IPS-15b (cell line): ENCODE results near the gene CCDC88C.

ENCODE experiments used
- H3K27me3 ChIP-seq: one replicate; pipeline ENCODE4 v1.6.1; 2013; ENCODE audit warnings: low read length; ENCODE audit not compliant: control insufficient read depth, insufficient read depth
- H3K36me3 ChIP-seq: one replicate; pipeline ENCODE4 v1.6.1; 2013; ENCODE audit warnings: low read length; ENCODE audit not compliant: control insufficient read depth, insufficient read depth
- H3K4me1 ChIP-seq: one replicate; pipeline ENCODE4 v1.6.1; 2013; ENCODE audit warnings: mild to moderate bottlenecking, low read length; ENCODE audit not compliant: control insufficient read depth, insufficient read depth
- H3K4me3 ChIP-seq: one replicate; pipeline ENCODE4 v1.5.1; 2013; ENCODE audit warnings: low read depth, low read length
- H3K9ac ChIP-seq: one replicate; pipeline ENCODE4 v1.6.1; 2013; ENCODE audit warnings: low read depth, mild to moderate bottlenecking, low read length
- H3K9me3 ChIP-seq: one replicate; pipeline ENCODE4 v1.6.1; 2013; ENCODE audit warnings: mild to moderate bottlenecking, low read length; ENCODE audit not compliant: control insufficient read depth, insufficient read depth

CCDC88C gene

DNA sequence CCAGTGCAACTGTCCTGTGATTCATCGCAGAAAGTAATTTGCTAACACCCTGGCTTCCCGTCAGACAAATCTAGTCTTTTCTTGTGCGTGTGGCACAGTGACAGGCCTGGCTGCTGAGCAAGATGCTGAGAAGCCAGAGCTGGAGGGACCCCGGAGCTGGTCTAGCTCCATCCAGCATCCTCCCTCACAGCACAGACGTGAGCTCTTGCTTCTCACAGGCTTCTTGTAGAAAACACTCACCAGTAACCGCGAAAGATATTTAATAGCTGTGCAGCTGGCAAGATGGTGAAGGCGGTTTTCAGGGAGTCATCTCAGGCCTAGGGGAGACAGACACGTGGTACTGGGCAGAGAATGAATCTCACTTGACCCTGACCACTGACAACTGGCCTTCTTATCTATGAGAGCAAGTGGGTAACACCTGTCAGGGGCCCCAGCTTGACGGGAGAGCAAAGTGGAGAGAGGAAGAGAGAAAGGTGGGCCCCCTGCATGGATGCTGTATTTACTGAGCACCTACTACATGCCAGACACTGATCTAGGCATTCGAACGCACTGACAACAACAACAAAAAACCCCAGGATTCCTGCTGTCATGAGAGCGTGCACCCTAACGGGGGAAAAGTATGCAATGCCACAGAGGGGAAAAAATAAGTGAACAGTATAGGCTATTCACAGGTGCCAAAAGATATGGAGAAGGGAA, 63.3 kb downstream of the CCDC88C start:
- H3K9ac ChIP-seq: no peak overlapping the region
- no peaks in the 10 kb centered on the region for H3K27me3 ChIP-seq
- no peaks in the 10 kb centered on the region for H3K9me3 ChIP-seq
- H3K36me3 ChIP-seq: peaks cover 2% of the 10 kb centered on the region
- H3K4me1 ChIP-seq: peaks cover 10% of the 10 kb centered on the region
- no peak overlapping the region for H3K4me3 ChIP-seq

DNA sequence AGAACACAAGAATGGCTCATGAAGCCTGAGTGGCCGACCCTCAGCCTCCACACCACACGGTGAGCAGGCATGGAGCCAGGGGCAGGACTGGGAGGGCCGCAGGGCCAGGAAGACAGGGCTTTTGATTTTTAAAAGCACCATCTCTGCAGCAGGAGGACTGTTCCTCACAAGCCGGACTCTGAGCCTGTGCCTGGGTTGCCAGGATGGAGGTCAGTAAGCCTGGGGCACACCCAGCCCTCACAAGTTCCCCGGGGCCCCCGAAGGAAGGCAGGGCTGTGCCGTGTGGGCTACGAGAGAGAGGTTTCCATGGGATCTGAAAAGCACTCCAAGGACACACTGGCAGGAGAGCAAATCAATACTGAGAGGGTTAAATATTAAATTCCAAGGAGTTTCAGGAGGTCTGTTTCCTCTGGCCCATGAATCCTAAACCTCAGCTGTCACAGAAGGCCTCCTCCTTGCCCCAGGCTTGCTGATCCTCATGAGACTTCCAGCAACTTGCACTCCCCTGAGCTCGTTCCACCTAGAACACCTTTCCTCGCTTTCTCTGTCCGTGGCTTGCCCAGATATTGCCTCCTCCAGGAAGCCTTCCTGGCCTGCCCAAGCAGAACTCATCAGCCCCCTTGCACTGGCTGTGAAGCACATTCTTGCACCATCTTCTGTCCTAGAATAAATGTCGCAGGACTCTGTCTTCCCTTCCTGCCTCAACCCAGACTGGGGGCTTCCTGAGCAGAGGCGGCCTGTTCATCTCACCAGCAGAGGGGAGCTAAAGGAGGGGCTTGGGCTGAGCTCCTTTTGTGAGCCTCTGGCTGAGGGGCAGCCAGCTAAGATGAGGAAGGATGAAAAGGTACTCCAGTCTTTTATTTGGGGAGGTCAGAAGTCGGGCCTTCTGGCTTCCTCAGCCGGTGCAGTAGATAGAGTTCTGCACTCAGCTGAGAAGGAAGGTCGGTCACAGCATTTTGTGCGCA, 64.6 kb downstream of the CCDC88C start:
- no peaks in the 10 kb centered on the region for H3K36me3 ChIP-seq
- H3K4me3 ChIP-seq: no peak overlapping the region
- no peaks in the 10 kb centered on the region for H3K27me3 ChIP-seq
- no peaks in the 10 kb centered on the region for H3K9me3 ChIP-seq
- H3K4me1 ChIP-seq: peaks cover 21% of the 10 kb centered on the region
- peak overlapping the region; percentile 37 for H3K9ac ChIP-seq

DNA sequence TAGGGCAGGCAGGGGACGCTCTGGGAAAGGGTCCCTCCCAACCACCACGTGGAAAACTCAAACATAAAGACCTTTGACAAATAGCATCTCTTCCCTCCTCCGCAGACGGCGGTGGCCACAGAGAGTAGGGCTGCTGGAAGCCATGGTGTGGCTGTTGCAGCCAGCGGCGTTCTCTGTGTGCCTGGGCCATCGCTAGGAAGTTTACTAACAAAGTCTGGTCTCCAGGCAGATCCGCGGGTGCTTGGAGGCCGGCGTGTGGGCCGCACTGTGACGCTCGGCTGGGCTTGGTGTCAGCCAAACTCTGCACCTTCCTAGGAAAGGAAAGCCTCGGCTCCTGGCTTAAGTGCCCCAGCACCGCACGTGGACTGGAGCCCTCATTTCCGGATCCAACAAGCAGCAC, 65.6 kb downstream of the CCDC88C start:
- H3K4me3 ChIP-seq: no peak overlapping the region
- no peak overlapping the region for H3K9ac ChIP-seq
- no peaks in the 10 kb centered on the region for H3K36me3 ChIP-seq
- H3K4me1 ChIP-seq: peaks cover 21% of the 10 kb centered on the region
- H3K9me3 ChIP-seq: no peaks in the 10 kb centered on the region
- H3K27me3 ChIP-seq: no peaks in the 10 kb centered on the region

DNA sequence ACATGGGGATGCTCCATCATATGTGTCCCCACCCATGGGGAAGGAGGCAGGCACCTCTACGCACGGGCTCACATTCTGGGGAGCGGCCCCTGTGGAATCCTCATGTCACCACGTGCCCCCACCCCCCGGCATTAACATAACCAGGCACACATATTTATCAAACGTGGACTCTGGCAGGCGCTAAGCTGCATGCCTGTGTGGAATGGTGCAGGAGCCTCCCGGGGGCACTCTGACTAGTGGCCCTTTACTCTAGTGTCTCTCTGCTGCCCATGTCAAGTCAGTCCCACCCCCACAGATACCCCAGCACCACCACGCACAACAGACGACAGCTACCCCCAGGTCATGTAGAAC, 66.1 kb downstream of the CCDC88C start:
- H3K9ac ChIP-seq: no peak overlapping the region
- no peaks in the 10 kb centered on the region for H3K9me3 ChIP-seq
- H3K36me3 ChIP-seq: no peaks in the 10 kb centered on the region
- H3K4me3 ChIP-seq: no peak overlapping the region
- H3K27me3 ChIP-seq: no peaks in the 10 kb centered on the region
- peaks cover 21% of the 10 kb centered on the region for H3K4me1 ChIP-seq

DNA sequence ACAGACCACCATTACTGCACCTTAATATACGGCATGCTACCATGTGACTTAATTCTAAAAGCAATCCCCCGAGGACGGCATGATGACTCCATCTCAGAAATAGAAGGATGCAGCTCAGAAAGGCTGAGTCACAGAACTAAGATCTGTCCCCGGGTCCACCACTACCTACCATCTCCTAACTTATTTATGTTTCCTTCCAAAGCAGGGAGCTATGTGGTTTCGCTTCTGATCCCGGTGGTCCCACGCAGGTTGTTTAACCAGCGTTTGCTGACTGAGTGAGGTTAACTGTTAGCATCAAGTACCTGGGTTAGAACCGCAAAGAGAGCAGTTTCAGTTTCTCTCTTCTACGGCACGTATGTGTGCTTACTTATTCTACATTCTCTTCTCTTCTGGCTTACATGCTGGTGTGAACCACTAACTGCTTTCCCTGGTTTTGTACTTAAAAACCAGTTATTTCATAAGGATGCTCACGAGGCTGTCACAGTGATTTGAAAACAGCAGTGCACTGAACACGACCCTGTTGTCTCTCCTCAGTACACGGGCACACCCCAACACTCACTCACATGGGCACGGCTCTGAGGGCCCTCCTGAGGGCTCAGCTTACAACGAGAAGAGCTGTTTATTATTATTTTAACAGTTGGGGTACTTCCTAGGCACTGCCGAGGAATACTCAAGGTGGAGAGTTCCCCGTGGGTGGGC, 66.7 kb downstream of the CCDC88C start:
- Histone ChIP-seq H3K36me3 (no peaks in the 10 kb centered on the region), H3K9ac (no peak overlapping the region), H3K4me1 (peaks cover 21% of the 10 kb centered on the region), H3K4me3 (no peak overlapping the region), H3K9me3 (no peaks in the 10 kb centered on the region), H3K27me3 (no peaks in the 10 kb centered on the region)

DNA sequence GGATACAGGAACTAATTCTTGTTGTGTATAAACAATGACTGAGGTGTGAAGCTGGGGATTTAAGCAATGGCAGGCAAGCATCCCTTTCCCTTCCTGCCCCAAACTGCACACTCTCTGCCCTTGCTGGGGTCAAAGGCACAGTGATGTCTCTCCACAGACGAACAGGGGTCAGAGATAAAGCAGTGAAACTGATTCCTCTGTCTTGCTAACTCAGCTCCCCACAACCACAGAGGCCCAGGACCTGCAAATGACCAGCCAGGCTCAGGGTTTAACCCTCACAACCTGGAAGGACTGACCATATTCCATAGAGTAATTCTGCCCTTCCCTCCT, 67.2 kb downstream of the CCDC88C start:
- Histone ChIP-seq H3K9me3 (no peaks in the 10 kb centered on the region), H3K4me3 (no peak overlapping the region), H3K9ac (no peak overlapping the region), H3K27me3 (no peaks in the 10 kb centered on the region), H3K36me3 (no peaks in the 10 kb centered on the region), H3K4me1 (peaks cover 21% of the 10 kb centered on the region)

DNA sequence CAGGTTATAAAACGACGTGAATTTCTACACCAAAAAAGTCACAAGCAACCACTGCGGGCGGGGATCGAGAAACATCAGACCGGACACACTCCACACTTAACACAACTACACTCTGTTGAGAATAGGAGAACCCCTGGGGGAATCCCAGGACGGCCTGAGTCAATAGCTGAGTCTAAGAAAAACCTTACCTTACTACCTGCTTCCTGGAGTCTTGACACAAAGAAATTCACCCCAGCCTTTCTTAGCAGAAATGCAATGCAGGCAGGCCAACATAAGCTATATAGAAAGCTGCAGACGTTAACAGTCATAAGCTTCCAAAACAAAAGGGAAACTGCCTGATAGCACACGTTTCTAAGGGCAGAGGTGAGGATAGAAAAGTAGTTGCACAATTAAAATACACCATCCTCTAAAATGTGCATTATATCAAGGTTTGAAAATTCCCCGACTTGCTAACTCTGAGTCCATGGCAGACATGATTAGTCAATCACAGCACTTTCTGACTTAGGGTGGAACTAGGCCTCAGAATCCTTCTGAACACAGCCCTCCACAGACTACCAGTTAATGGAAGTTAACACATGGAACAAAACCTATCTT, 68.0 kb downstream of the CCDC88C start:
- Histone ChIP-seq H3K36me3 (no peaks in the 10 kb centered on the region), H3K9ac (no peak overlapping the region), H3K27me3 (no peaks in the 10 kb centered on the region), H3K4me3 (no peak overlapping the region), H3K9me3 (no peaks in the 10 kb centered on the region), H3K4me1 (peaks cover 21% of the 10 kb centered on the region)

DNA sequence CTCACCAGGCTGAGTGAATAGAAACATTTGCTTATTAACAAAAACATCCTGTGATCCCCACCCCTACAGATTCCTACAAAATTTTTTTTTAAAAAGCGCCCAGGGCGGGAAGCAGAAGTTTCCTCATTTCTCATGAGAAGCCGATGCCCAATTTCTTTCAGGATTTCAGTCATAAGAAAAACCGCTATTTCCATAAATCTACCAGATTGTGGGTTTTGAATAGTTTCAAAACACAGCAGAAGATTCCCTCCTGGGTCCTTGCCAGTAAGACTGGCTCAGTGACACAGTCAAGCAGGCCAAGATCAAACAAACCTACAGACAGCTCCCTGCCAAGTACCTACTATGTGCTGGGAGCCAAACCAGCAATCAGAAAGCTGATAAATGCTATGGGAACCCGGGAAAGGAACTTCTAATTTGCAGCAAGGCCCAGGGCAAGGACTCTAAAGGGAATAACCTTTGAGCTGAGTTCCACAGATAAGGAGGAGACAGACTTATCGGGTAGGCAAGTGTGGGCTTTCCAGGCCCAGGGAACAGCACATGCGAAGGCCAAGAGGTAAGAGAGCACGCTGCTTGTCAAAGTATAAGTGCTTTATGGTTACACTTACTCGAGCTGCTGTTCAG, 68.7 kb downstream of the CCDC88C start:
- Histone ChIP-seq H3K4me3 (no peak overlapping the region), H3K36me3 (no peaks in the 10 kb centered on the region)

DNA sequence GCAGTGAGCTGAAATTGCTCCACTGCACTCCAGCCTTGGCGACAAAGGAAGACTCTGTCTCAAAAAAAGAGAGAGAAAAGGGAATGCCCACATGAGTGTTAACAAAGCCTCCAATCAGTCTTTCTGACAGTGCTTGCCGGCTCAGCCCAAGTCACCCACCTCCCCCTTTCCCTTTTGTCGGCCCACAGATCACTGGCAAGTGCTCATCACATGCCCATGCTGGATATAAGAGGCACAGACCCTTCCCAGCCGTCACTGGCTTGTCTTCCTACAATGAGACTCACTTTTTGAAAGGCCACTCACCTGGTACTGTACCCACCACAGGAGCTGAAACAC, 70.8 kb downstream of the CCDC88C start:
- Histone ChIP-seq H3K36me3 (no peaks in the 10 kb centered on the region), H3K4me1 (peaks cover 17% of the 10 kb centered on the region), H3K27me3 (no peaks in the 10 kb centered on the region), H3K9ac (no peak overlapping the region), H3K9me3 (no peaks in the 10 kb centered on the region), H3K4me3 (no peak overlapping the region)

More for the DNA sequence above, 68.7 kb downstream of the CCDC88C start:
- Histone ChIP-seq H3K27me3 (no peaks in the 10 kb centered on the region), H3K9me3 (no peaks in the 10 kb centered on the region), H3K9ac (no peak overlapping the region), H3K4me1 (peaks cover 21% of the 10 kb centered on the region)

DNA sequence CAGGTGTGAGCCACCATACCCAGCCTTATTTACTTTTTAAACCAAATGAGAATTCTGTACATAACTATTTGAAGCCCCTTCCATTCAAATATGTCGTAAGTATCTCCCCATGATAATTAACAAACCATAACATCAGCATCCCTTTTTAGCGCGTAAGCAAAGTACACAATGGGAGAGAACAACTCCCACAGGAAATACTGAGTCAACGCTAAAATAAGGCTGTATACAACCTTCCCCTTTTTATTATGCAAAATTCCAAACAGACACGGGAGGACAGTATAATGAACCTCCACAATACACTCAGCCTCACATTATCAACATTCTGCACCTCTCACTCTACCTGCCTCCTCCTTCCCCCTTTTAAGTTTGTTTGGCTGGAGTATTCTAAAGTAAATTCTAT, 73.5 kb downstream of the CCDC88C start:
- H3K4me1 ChIP-seq: peaks cover 9% of the 10 kb centered on the region
- H3K27me3 ChIP-seq: no peaks in the 10 kb centered on the region
- peaks cover 4% of the 10 kb centered on the region for H3K36me3 ChIP-seq
- no peak overlapping the region for H3K4me3 ChIP-seq
- no peak overlapping the region for H3K9ac ChIP-seq
- H3K9me3 ChIP-seq: no peaks in the 10 kb centered on the region

DNA sequence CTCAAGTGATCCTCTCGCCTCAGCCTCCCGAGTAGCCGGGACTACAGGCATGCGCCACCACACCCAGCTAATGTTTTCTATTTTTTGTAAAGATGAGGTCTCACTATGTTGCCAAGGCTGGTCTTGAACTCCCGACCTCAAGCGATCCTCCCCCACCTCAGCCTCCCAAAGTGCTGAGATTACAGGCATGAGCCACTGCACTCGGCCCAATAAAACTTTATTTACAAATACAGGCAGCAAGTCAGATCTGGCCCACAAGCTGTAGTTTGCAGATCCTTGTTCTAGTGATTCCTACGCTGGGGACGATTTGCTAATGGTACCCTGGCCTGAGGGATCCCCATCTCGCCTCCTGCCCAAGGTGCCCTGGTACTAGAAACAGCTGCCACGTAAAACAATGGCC, 74.6 kb downstream of the CCDC88C start:
- no peaks in the 10 kb centered on the region for H3K4me1 ChIP-seq

More for the DNA sequence above, 74.6 kb downstream of the CCDC88C start:
- Histone ChIP-seq H3K9me3 (no peaks in the 10 kb centered on the region), H3K9ac (no peak overlapping the region), H3K36me3 (peaks cover 14% of the 10 kb centered on the region), H3K4me3 (no peak overlapping the region), H3K27me3 (no peaks in the 10 kb centered on the region)
